ENCODE data around the gene RASA3. TPM values are rescaled to one million over a fixed set of nuclear protein-coding genes. Genes with fewer than 3 reads are reported as not detected.
"Not testable (repeated sequence)": the region's sequence is repeated elsewhere in the genome, so short reads cannot be mapped to it uniquely, and the experiment has no call there.

Gene RASA3
- total RNA-seq, 1 donor from 2014 or later: 12.7 TPM

GRCh38 chr13:114106991-114107685, 25.3 kb downstream of the RASA3 start:
- ATAC-seq: peak; percentile 4
- intact Hi-C loops (cut with DNase I): no loop called here
- DNase-seq (ENCODE audit: missing footprints): no peak

- DNase-seq (ENCODE audit: missing footprints): no peak
- intact Hi-C loops (cut with DNase I): no loop called here
These were observed 25.9 kb downstream of the RASA3 start for GRCh38 chr13:114106526-114106925.

GRCh38 chr13:114105521-114106225, 26.8 kb downstream of the RASA3 start:
- intact Hi-C loops (cut with DNase I): no loop called here
- no peak for DNase-seq (ENCODE audit: missing footprints)

More at GRCh38 chr13:114106526-114106925, 25.9 kb downstream of the RASA3 start:
- ATAC-seq: no peak

GRCh38 chr13:114104655-114105520, 27.5 kb downstream of the RASA3 start:
- no peak for DNase-seq (ENCODE audit: missing footprints)
- intact Hi-C loops (cut with DNase I): no loop called here

More at GRCh38 chr13:114105521-114106225, 26.8 kb downstream of the RASA3 start:
- no peak for ATAC-seq

GRCh38 chr13:114103801-114104654, 28.4 kb downstream of the RASA3 start:
- DNase-seq (ENCODE audit: missing footprints) (no peak), ATAC-seq (no peak)
- intact Hi-C loops (cut with DNase I): no loop called here

More at GRCh38 chr13:114104655-114105520, 27.5 kb downstream of the RASA3 start:
- ATAC-seq: no peak

- intact Hi-C loops (cut with DNase I); DNase-seq (ENCODE audit: missing footprints); ATAC-seq: not testable (repeated sequence)
These were observed 29.2 kb downstream of the RASA3 start for GRCh38 chr13:114103289-114103621.

- intact Hi-C loops (cut with DNase I): no loop called here
- ATAC-seq (no peak), DNase-seq (ENCODE audit: missing footprints) (peak; percentile 63)
These were observed 29.7 kb downstream of the RASA3 start for GRCh38 chr13:114102521-114103288.

- DNase-seq (ENCODE audit: missing footprints): no peak
- intact Hi-C loops (cut with DNase I): no loop called here
- ATAC-seq: no peak
These were observed 30.3 kb downstream of the RASA3 start for GRCh38 chr13:114102131-114102520.

GRCh38 chr13:114101358-114102130, 30.9 kb downstream of the RASA3 start:
- intact Hi-C loops (cut with DNase I): no loop called here
- DNase-seq (ENCODE audit: missing footprints) (no peak), ATAC-seq (peak; percentile 18)

GRCh38 chr13:114100446-114101357, 31.7 kb downstream of the RASA3 start:
- ATAC-seq: peak; percentile 37
- no peak for DNase-seq (ENCODE audit: missing footprints)
- intact Hi-C loops (cut with DNase I): no loop called here

GRCh38 chr13:114099918-114100445, 32.4 kb downstream of the RASA3 start:
- intact Hi-C loops (cut with DNase I): no loop called here
- ATAC-seq (no peak), DNase-seq (ENCODE audit: missing footprints) (no peak)

- ATAC-seq: peak; percentile 91
- DNase-seq (ENCODE audit: missing footprints): peak; percentile 85
- intact Hi-C loops (cut with DNase I): no loop called here
These were observed 33.2 kb downstream of the RASA3 start for GRCh38 chr13:114099191-114099590.

GRCh38 chr13:114098689-114099056, 33.8 kb downstream of the RASA3 start:
- DNase-seq (ENCODE audit: missing footprints); intact Hi-C loops (cut with DNase I); ATAC-seq: not testable (repeated sequence)

GRCh38 chr13:114097893-114098688, 34.3 kb downstream of the RASA3 start:
- intact Hi-C loops (cut with DNase I): no loop called here
- DNase-seq (ENCODE audit: missing footprints) (no peak), ATAC-seq (no peak)

GRCh38 chr13:114097212-114097892, 35.1 kb downstream of the RASA3 start:
- intact Hi-C loops (cut with DNase I): no loop called here
- DNase-seq (ENCODE audit: missing footprints): no peak
- no peak for ATAC-seq

All from Right ventricle myocardium inferior (tissue), 1 donor.